Activated naive CD8-positive, alpha-beta T cell treated with anti-CD3 and anti-CD28 coated beads, Interleukin-2, amount 10 ng/mL, durations not matched to agents 7 days and 5 days (primary cell): ENCODE measurements around the gene RERE. TPM values are rescaled to one million over a fixed set of nuclear protein-coding genes. Genes with fewer than 3 reads are reported as not detected.
"Not testable (repeated sequence)": the region's sequence is repeated elsewhere in the genome, so short reads cannot be mapped to it uniquely, and the experiment has no call there.

ENCODE experiments used
- ATAC-seq: fragments of 150-1000 bp; cut with Tn5 transposase; one replicate; pipeline ENCODE4 v1.10.0; 2021; ENCODE audit warnings: low read depth, moderate library complexity
- POLR2A ChIA-PET: fragments of 350-600 bp; sonication (Branson Sonifier 250); formaldehyde crosslinking; loops from one replicate; lab custom pipeline; 2021; ENCODE audit warnings: antibody characterized with exemption; lab: Charles Lee
- DNase-seq: peaks from one replicate; pipeline ENCODE4 v3.0.0; 2021
- H3K27ac Mint-ChIP-seq: one replicate; pipeline ENCODE4 v1.8.0; 2022; ENCODE audit warnings: mild to moderate bottlenecking, mixed read lengths
- H3K27me3 Mint-ChIP-seq: one replicate; pipeline ENCODE4 v1.8.0; 2022; ENCODE audit warnings: mild to moderate bottlenecking, moderate library complexity, mixed read lengths
- H3K36me3 Mint-ChIP-seq: one replicate; pipeline ENCODE4 v1.8.0; 2021; ENCODE audit warnings: mild to moderate bottlenecking, mixed read lengths
- H3K4me1 Mint-ChIP-seq: one replicate; pipeline ENCODE4 v1.8.0; 2021; ENCODE audit warnings: mixed read lengths
- H3K4me3 Mint-ChIP-seq: one replicate; pipeline ENCODE4 v1.8.0; 2022; ENCODE audit warnings: mild to moderate bottlenecking, moderate library complexity, mixed read lengths
- H3K9me3 Mint-ChIP-seq: one replicate; pipeline ENCODE4 v1.8.0; 2021; ENCODE audit warnings: mixed read lengths
- total RNA-seq, 2 experiments: library from RNA; stranded (reverse); gene quantifications; one replicate each; pipeline ENCODE4 v1.2.3, GENCODE V29; 2021

The RERE gene
- total RNA-seq, 2 experiments from 2014 or later = 64.4 to 68.7 TPM

GRCh38 chr1:8629241-8630091 is 188.0 kb downstream of the RERE start:
- no peak overlapping the region for H3K27ac Mint-ChIP-seq
- ATAC-seq (no peak), DNase-seq (no peak)
- no peaks in the 10 kb centered on the region for H3K9me3 Mint-ChIP-seq
- H3K4me3 Mint-ChIP-seq = no peak overlapping the region
- peaks cover 21% of the 10 kb centered on the region for H3K4me1 Mint-ChIP-seq
- H3K27me3 Mint-ChIP-seq = no peaks in the 10 kb centered on the region
- POLR2A ChIA-PET = no interaction called here
- peaks cover 9% of the 10 kb centered on the region for H3K36me3 Mint-ChIP-seq

- peaks cover 20% of the 10 kb centered on the region for H3K4me1 Mint-ChIP-seq
- H3K36me3 Mint-ChIP-seq = peaks cover 9% of the 10 kb centered on the region
- POLR2A ChIA-PET = no interaction called here
- no peak for DNase-seq
- H3K4me3 Mint-ChIP-seq = no peak overlapping the region
- no peak for ATAC-seq
- H3K27me3 Mint-ChIP-seq = no peaks in the 10 kb centered on the region
- H3K27ac Mint-ChIP-seq = no peak overlapping the region
- no peaks in the 10 kb centered on the region for H3K9me3 Mint-ChIP-seq
Observed at GRCh38 chr1:8628606-8629005, 188.8 kb downstream of the RERE start.

- H3K27me3 Mint-ChIP-seq = no peaks in the 10 kb centered on the region
- H3K36me3 Mint-ChIP-seq = peaks cover 10% of the 10 kb centered on the region
- DNase-seq (no peak), ATAC-seq (no peak)
- no peak overlapping the region for H3K27ac Mint-ChIP-seq
- POLR2A ChIA-PET = no interaction called here
- no peaks in the 10 kb centered on the region for H3K9me3 Mint-ChIP-seq
- H3K4me3 Mint-ChIP-seq = no peak overlapping the region
- H3K4me1 Mint-ChIP-seq = peaks cover 22% of the 10 kb centered on the region
Observed at GRCh38 chr1:8627728-8628127, 189.7 kb downstream of the RERE start.

- ATAC-seq = no peak
- H3K27me3 Mint-ChIP-seq = no peaks in the 10 kb centered on the region
- H3K9me3 Mint-ChIP-seq = no peaks in the 10 kb centered on the region
- POLR2A ChIA-PET = no interaction called here
- peaks cover 22% of the 10 kb centered on the region for H3K4me1 Mint-ChIP-seq
- DNase-seq = no peak
- H3K27ac Mint-ChIP-seq = no peak overlapping the region
- H3K36me3 Mint-ChIP-seq = peaks cover 10% of the 10 kb centered on the region
- no peak overlapping the region for H3K4me3 Mint-ChIP-seq
Observed at GRCh38 chr1:8625981-8626898, 191.2 kb downstream of the RERE start.

- Mint-ChIP-seq H3K4me3 (no peak overlapping the region), H3K27ac (no peak overlapping the region), H3K4me1 (peaks cover 22% of the 10 kb centered on the region), H3K27me3 (no peaks in the 10 kb centered on the region), H3K9me3 (no peaks in the 10 kb centered on the region), H3K36me3 (peaks cover 10% of the 10 kb centered on the region)
- POLR2A ChIA-PET = no interaction called here
- ATAC-seq = no peak
- DNase-seq = no peak
Observed at GRCh38 chr1:8625491-8625890, 191.9 kb downstream of the RERE start.

- ATAC-seq, H3K9me3 Mint-ChIP-seq, DNase-seq, H3K4me3 Mint-ChIP-seq, H3K36me3 Mint-ChIP-seq, H3K27me3 Mint-ChIP-seq, H3K27ac Mint-ChIP-seq, POLR2A ChIA-PET: not testable (repeated sequence)
- peaks cover 15% of the 10 kb centered on the region for H3K4me1 Mint-ChIP-seq
Observed at GRCh38 chr1:8623651-8624192, 193.7 kb downstream of the RERE start.

- H3K36me3 Mint-ChIP-seq, ATAC-seq, H3K27ac Mint-ChIP-seq, H3K4me3 Mint-ChIP-seq, DNase-seq, H3K9me3 Mint-ChIP-seq, POLR2A ChIA-PET, H3K27me3 Mint-ChIP-seq: not testable (repeated sequence)
- H3K4me1 Mint-ChIP-seq = peaks cover 15% of the 10 kb centered on the region
Observed at GRCh38 chr1:8621785-8622348, 195.6 kb downstream of the RERE start.

- H3K27me3 Mint-ChIP-seq, DNase-seq, ATAC-seq, H3K9me3 Mint-ChIP-seq, POLR2A ChIA-PET, H3K4me3 Mint-ChIP-seq, H3K27ac Mint-ChIP-seq, H3K36me3 Mint-ChIP-seq: not testable (repeated sequence)
- peaks cover 11% of the 10 kb centered on the region for H3K4me1 Mint-ChIP-seq
Observed at GRCh38 chr1:8621034-8621582, 196.3 kb downstream of the RERE start.

- H3K9me3 Mint-ChIP-seq = not testable (repeated sequence)
Observed at GRCh38 chr1:8619917-8620502, 197.4 kb downstream of the RERE start.

GRCh38 chr1:8619419-8619818 is 198.0 kb downstream of the RERE start:
- peaks cover 14% of the 10 kb centered on the region for H3K4me1 Mint-ChIP-seq
- H3K4me3 Mint-ChIP-seq, DNase-seq, H3K27ac Mint-ChIP-seq, H3K36me3 Mint-ChIP-seq, H3K9me3 Mint-ChIP-seq, H3K27me3 Mint-ChIP-seq, POLR2A ChIA-PET, ATAC-seq: not testable (repeated sequence)

More at GRCh38 chr1:8619917-8620502, 197.4 kb downstream of the RERE start:
- DNase-seq, POLR2A ChIA-PET, H3K36me3 Mint-ChIP-seq, H3K27me3 Mint-ChIP-seq, ATAC-seq, H3K4me3 Mint-ChIP-seq, H3K27ac Mint-ChIP-seq: not testable (repeated sequence)
- H3K4me1 Mint-ChIP-seq = peaks cover 14% of the 10 kb centered on the region

- H3K4me1 Mint-ChIP-seq, H3K27ac Mint-ChIP-seq, DNase-seq, H3K9me3 Mint-ChIP-seq, H3K4me3 Mint-ChIP-seq, H3K27me3 Mint-ChIP-seq, POLR2A ChIA-PET, ATAC-seq: not testable (repeated sequence)
- peaks cover 12% of the 10 kb centered on the region for H3K36me3 Mint-ChIP-seq
Observed at GRCh38 chr1:8616791-8617190, 200.6 kb downstream of the RERE start.

GRCh38 chr1:8611634-8612515 is 205.6 kb downstream of the RERE start:
- H3K27ac Mint-ChIP-seq, H3K4me3 Mint-ChIP-seq, ATAC-seq, H3K27me3 Mint-ChIP-seq, DNase-seq, H3K9me3 Mint-ChIP-seq, H3K4me1 Mint-ChIP-seq, POLR2A ChIA-PET: not testable (repeated sequence)
- H3K36me3 Mint-ChIP-seq = peaks cover 13% of the 10 kb centered on the region
